COR-L47 (cell line): ENCODE results near the gene PDCD10.

ENCODE experiments used
- DNase-seq: peaks from one replicate; lab custom pipeline; 2025; lab: John Stamatoyannopoulos, UW

PDCD10 gene

DNA sequence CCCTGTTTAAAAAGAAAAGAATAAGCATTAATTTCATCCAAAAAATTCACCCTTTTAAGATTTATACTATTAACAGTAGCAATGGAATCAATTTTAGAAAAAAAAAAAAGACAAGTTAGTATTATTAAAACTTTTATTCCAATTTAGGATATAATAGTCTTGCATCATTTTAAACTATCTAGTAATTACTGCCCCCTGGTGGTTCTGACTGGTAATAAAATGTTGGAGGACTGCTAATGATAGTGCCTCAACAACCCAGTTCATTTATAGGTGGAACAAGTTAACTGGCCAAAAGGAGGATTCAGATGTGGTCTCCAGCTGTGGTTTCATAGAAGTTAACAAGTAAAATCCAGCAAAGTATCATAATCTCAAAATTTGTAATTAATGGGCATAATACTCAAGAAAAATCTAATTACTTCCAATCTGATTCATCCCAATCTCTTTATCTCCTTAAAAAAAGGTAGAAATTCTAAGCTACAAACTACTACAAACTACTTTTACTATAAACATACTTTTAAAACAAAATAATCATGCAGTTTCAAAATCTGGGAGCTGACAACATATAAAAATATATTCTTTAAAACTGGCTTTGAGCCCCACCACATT is 50.2 kb downstream of the PDCD10 start:
- peak; percentile 74 for DNase-seq

DNA sequence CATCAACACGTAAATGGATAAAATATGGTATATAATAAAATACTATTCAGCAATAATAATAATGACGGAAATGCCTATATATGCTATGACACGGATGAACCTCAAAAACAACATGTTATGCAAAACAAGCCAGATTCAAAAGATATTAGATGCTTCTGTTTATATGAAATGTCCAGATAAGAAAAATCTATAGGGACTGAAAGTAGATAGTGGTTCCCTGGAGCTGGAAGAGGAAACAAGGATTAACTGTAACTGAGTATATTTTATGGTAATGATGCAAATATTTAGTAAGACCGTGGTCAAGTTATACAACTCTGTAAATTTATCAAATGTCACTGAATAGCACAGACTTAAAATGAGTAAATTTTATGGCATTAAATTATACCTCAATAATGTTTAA is 55.2 kb downstream of the PDCD10 start:
- no peak for DNase-seq

DNA sequence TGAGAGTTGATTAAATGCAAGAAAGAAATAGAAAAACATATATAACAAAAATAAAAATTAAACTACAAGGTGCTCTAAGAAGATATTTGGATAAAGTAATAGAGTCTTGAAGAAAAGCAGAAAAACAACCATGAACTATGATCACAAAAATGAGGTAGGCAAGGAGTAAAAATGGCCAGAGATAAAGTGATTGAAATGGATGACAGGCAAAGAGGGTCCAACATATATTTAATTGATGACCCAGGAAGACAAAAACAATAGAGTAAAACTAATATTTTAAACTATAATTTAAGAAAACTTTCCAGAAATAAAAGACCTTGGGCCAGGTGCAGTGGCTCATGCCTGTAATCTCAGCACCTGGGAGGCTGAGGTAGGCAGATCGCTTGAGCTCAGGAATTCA is 58.8 kb downstream of the PDCD10 start:
- no peak for DNase-seq

DNA sequence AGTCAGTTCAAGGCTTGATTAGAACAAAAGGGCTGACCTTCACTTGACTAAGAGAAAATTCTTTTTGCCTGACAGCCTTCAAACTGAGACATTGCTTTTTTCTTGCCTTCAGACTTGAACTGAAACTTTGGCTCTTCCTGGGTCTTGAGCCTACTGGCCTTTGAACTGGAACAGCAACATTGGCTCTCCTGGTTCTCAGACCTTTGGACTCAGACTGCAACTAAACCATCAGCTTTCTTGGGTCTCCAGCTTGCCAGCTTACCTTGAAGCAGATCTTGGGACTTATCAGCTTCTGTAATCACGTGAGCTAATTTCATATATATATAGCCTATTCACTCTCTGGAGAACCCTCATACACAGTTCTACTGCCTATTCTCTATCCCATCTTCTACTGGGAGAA is 61.5 kb downstream of the PDCD10 start:
- DNase-seq, result no peak

DNA sequence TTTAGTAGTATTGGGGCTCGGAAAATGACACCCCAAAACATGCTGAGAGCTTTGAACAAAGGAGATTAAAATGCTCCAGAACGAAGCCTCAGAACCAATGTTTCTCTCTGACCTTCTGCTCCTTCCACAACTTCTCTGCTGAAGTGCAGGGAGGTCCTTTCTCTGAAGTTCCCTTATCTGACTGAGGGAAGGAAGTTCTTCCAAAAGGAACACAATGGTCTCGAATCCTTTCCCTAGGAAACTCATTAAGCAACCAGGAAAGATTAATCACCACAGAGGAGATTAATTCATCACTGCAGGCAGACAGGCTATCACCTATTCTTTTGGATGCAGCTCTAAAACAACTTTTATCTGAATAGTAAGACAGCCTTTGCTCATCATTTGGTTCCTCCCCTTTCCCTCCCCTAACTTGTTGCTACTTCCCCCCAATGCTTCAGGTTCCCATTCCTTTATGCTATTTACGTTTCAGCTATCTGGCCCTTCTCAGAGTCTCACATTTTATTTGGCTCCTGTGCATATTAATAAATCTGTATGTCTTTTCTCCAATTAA is 62.7 kb downstream of the PDCD10 start:
- no peak for DNase-seq

DNA sequence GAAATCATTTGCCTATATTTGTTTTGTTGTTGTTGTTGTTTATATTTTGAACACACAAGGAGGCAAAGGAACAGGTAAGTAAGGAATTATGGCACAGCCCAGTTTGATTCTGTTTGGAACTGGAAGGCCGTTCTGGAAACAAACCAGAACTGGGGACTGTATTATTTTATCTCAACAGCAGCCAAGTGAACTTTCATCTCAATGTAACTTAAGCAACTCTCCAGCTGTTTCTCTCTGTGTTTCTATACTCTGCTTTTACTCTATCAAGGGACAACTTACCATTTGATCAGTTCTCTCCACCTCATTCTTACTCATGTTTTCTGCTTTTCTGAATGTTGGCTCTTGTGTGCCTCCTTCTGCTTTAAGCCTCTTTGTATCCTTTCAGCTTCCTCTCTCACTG is 65.0 kb downstream of the PDCD10 start:
- no peak for DNase-seq

DNA sequence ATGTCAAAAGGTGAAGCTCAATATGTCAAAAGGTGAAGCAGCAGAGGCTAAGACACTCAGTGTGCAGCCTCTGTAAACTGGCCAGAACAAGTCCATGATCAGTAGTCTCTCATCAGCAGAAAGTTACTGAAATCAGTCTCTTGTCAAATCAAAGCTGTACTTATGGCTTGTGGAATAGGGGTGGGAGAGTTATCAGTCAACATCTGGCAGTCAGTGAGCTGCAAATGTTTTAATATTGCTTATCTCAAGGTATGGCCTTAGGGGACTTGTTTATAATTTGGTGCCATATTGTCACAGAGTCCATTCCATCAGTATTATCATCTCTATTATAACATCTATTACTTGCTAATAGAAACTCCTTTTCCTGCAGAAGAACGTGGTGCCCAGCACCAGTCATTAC is 66.0 kb downstream of the PDCD10 start:
- DNase-seq, result no peak

DNA sequence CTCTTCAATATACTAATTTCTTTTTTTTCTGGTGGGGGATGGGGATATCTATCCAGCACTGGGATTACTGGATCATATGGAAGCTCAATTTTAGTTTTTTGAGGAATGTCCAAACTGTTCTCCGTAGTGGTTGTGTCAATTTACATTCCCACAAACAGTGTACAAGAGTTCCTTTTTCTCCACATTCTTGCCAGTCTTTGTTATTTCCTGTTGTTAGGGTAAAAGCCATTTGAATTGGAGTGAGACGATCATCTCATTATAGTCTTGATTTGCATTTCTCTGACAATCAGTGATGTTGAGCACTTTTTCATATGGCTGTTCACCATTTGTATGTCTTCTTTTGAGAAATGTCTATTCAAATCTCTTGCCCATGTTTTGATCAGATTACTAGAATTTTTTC is 68.1 kb downstream of the PDCD10 start:
- DNase-seq, result no peak

DNA sequence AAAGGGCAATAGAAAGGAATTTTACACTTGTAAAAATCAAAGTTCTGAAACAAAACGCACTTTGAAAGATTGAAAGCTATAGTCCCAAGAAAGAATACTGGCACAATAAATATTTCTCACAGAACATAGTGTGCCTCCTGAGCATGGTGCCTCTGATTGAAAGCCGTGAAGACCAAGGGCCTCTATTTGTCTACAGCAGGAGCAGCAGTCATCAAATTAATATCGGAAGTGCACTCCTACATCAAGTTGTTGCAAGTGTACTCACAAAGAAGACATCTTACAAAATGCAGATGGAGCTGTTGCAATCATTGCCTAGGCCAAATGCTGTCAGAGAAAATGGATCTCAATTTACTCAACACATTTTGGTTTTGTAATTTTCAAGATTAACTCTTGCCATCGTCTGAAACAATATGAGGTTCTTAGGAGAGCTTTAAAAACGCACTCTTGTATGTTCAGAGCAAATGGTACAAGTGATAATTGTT is 71.7 kb downstream of the PDCD10 start:
- no peak for DNase-seq

DNA sequence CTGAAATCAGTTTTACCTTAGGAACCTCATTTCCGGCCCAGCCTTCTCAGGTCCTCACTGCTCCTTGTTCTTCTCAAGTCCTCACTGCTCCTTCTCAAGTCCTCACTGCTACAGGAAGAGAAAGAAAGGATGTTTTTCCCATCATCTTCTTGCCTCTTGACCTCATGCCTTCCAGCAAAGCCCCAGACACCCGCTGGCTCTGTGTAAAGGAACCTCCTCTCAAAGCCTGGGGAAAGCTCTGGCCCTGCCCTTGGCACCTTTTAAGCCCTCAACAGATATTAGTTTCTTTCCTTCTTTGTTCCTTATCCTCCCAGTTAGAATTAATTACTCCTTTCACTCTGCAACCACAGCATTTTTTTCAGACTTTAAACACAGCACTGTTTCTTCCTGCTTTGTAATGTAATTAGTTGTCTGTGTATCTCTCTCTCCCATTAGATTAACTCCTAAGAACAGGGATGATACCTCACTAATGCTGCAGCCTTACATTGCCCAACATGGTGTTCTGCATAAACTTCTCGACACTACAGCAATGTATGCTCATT is 76.9 kb downstream of the PDCD10 start:
- no peak for DNase-seq

DNA sequence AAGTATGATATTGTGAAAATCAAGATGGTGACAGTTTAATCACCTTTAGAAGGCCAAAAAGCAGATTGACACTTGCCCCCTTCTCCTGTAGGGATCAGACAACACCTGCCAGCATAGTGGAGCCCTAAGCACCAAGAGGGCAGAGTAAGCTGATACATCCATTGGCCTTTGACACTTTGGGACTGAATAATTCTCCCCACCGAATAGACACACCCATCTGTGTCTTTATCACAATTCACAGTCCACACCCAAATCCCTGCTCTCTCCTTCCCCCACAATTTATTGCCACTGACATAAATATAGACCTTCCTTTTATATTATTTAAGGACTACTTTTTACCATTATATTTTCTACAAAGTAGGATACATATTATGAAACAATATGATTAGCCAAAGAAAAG is 77.9 kb downstream of the PDCD10 start:
- no peak for DNase-seq

DNA sequence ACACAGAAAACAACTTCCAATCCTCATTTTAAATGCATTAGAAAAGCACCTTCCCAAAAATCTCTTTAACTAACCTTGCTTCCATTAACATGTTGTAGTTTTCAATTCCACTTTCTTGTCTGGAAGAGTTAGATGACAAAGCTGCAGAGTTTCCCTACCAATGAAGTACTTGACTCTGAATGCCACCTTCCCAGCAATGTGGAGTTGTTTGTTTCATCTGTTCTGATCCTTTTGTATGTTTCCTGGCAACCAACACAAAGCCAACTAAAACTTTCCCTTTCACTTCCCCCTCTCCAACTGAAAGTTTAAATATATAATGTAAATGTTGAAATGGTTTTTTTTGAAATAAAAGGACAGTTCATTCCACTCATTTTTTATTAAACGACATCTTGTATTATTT is 80.9 kb downstream of the PDCD10 start, which contains the start of gene WDR49:
Gene WDR49, minus strand, starts transcription at position 183 of the 400 bp plus-strand sequence. CDS start 517 bp downstream, outside the sequence.
- peak; percentile 6 for DNase-seq

DNA sequence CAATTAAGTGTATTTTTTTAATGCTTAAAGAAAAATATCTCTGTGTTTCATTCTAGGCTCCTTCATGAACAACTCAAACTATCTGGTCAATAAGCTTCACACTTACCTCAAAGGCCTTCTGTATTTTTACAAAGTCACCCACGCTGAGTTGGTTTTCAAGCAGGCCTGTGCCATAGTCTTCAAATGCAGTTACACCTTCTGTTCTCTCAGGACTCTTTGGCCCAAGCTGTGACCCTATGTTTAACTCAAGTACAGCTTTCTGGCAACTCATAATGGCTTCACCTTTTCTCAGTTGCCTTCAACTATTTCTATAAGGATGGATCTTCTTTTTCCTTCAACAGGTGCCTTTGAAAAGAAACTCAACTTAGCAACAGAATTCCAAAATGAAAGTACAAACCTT is 81.5 kb downstream of the PDCD10 start:
- no peak for DNase-seq

DNA sequence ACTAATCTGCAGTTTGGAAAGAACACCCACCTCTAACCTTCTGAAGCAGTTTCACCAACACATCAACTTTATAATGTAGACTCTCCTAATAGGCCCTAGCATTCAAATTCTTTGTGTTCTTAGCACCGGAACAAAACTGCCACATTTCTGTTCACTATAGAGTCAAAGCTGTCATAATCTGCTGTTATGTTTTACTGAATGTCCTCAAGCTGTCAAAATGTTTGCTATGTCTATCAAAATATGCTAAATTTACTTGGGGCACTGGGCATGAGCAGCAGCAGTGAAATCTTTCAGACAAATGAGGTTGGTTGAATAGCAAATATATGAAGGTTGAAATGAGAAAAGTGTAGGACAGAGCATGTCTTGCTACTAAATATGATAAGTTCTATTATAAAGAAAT is 82.9 kb downstream of the PDCD10 start:
- no peak for DNase-seq

DNA sequence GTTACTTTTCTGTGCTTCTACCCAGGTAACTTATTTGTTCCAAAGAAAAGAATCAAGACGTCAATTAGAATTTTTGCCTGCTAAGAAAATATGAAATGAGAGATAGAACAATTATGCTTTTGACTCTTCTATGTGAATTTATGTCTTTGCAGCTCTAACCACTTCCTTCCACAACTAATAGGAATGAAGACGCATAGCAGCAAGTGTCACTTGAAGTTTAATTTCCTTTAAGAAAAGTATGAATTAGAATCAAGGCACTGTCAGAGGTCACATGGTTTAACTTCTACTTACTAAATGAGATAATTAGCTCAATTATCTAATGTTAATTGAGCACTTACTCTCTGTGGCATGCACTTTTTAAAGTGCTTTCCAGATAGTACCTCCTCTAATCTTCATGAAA is 84.2 kb downstream of the PDCD10 start:
- DNase-seq, result no peak

DNA sequence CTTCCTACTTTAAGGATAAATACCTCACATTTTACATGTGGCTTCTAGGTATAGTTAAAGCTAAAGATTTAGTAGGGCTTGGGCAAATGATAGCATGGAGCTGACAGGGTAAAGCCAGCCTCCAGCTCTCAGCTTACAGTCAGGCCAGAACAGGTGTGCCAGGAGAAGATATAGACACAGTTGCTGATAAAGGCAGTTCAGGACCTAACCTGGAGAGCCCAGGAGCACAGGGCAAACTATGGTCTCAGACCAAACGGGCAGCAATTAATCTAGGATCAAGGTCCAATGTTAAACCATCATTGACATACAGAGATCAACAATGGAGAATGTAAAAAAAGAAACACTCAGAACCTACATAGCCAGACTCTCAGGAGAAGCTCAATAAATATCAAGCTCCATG is 84.9 kb downstream of the PDCD10 start:
- no peak for DNase-seq

DNA sequence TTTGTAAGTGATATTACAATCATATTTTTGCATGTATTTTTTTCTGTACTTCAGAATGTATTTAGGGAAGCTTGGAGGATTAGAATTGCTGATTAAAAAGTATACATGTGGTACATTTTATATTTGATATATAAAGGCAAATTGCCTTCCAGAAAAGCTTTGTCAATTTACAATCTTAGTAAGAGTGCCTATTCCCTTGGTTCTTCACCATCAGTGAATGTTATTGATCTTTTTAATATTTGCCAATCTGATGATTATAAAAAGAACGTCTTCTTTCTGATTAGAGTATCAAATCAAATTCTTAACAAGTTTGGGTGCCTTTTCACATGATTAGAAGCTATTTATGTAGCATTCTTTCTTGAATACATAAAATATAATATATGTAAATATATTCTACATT is 90.1 kb downstream of the PDCD10 start:
- DNase-seq, result no peak
